ENCODE measurements around the gene TLE4.
"Not testable (repeated sequence)": the region's sequence is repeated elsewhere in the genome, so short reads cannot be mapped to it uniquely, and the experiment has no call there.

The TLE4 gene

GRCh38 chr9:79604149-79604548 lies 32.4 kb downstream of the TLE4 start:
- DNase-seq = no peak

GRCh38 chr9:79604921-79605562 lies 33.3 kb downstream of the TLE4 start:
- DNase-seq = no peak

GRCh38 chr9:79606529-79606928 lies 34.8 kb downstream of the TLE4 start:
- DNase-seq = not testable (repeated sequence)

GRCh38 chr9:79609468-79610018 lies 37.8 kb downstream of the TLE4 start:
- no peak for DNase-seq

- DNase-seq = no peak
Observed at GRCh38 chr9:79610019-79610631, 38.4 kb downstream of the TLE4 start.

- peak; percentile 90 to 93 for DNase-seq
Observed at GRCh38 chr9:79610791-79611614, 39.2 kb downstream of the TLE4 start.

GRCh38 chr9:79613145-79613544 lies 41.4 kb downstream of the TLE4 start:
- DNase-seq = no peak

- no peak for DNase-seq
Observed at GRCh38 chr9:79615038-79615437, 43.3 kb downstream of the TLE4 start.

- DNase-seq = peak; percentile 22 to 32
Observed at GRCh38 chr9:79616013-79616412, 44.2 kb downstream of the TLE4 start.

- DNase-seq = no peak
Observed at GRCh38 chr9:79616971-79617370, 45.2 kb downstream of the TLE4 start.

GRCh38 chr9:79617395-79617794 lies 45.6 kb downstream of the TLE4 start:
- DNase-seq = no peak

- DNase-seq = no peak
Observed at GRCh38 chr9:79619930-79620329, 48.2 kb downstream of the TLE4 start.

- no peak for DNase-seq
Observed at GRCh38 chr9:79621916-79622575, 50.3 kb downstream of the TLE4 start.

- peak; percentile 76 to 88 for DNase-seq
Observed at GRCh38 chr9:79623799-79624721, 52.3 kb downstream of the TLE4 start.

GRCh38 chr9:79629721-79630120 lies 58.0 kb downstream of the TLE4 start:
- no peak for DNase-seq

GRCh38 chr9:79630521-79631403 lies 59.0 kb downstream of the TLE4 start:
- no peak for DNase-seq

GRCh38 chr9:79632060-79632459 lies 60.3 kb downstream of the TLE4 start:
- no peak for DNase-seq

- DNase-seq = no peak
Observed at GRCh38 chr9:79632705-79633104, 60.9 kb downstream of the TLE4 start.

GRCh38 chr9:79633558-79633957 lies 61.8 kb downstream of the TLE4 start:
- DNase-seq = no peak

- DNase-seq = no peak
Observed at GRCh38 chr9:79637177-79637925, 65.6 kb downstream of the TLE4 start.

Data from inflammatory macrophage treated with lipopolysaccharide for 1 hour (primary cell).